ENCODE data around the gene MSGN1.

DNA sequence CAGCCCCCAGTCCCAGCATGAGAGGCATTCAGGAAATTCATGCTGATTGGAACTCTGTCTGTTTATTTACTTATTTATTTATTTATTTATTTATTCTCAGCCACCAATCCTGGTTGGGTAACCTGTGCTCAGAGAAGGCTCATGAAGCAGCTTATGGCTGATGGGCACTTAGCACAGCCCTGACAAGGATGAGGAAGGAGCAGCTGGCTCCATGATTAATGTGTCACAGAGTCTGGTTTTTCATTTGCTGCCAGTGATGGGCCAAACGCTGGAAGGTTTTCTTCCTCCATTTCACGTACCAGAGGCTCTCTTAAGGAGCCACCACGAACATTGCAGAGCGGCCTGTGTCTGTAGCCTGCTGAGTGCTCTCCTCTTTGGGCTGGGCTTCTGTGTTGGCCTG is 33.9 kb downstream of the MSGN1 start:
- TF ChIP-seq CTCF (conservative IDR thresholded peaks at IDR 0.05; ENCODE audit: low read length) = no peak
- TF ChIP-seq EZH2phosphoT487 (IDR thresholded peaks at IDR 0.05; ENCODE audit: borderline replicate concordance, low read depth, low read length) = no peak

Data from OCI-LY7 (cell line).